Mesothelial cell of epicardium (in vitro differentiated cells): ENCODE measurements around the gene PDZD4. TPM values are rescaled to one million over a fixed set of nuclear protein-coding genes. Genes with fewer than 3 reads are reported as not detected.

Experiments used
- DNase-seq, 2 experiments: peaks; one replicate each; pipeline ENCODE4 v3.0.0; 2021; ENCODE audit warnings: low spot score in 2 of 2; ENCODE audit not compliant: unreplicated experiment in 2 of 2
- H3K27ac Mint-ChIP-seq: 2 replicates; pipeline ENCODE4 v1.8.0; 2021; ENCODE audit warnings: mixed read lengths
- H3K27me3 Mint-ChIP-seq: 2 replicates; pipeline ENCODE4 v1.8.0; 2021; ENCODE audit warnings: low read depth, mixed read lengths
- H3K36me3 Mint-ChIP-seq: 2 replicates; pipeline ENCODE4 v1.8.0; 2021; ENCODE audit warnings: mixed read lengths
- H3K4me1 Mint-ChIP-seq: 2 replicates; pipeline ENCODE4 v1.8.0; 2021; ENCODE audit warnings: mixed read lengths
- H3K4me3 Mint-ChIP-seq: 2 replicates; pipeline ENCODE4 v1.8.0; 2021; ENCODE audit warnings: mild to moderate bottlenecking, moderate library complexity, mixed read lengths
- H3K9me3 Mint-ChIP-seq: 2 replicates; pipeline ENCODE4 v1.8.0; 2021; ENCODE audit warnings: mixed read lengths
- total RNA-seq: library from RNA; stranded (reverse); gene quantifications from 3 replicates; pipeline ENCODE4 v1.2.1, GENCODE V29; 2021
- TF ChIP-seq, protein P1 (sequence below): fragments of 200-600 bp; sonication (generic); IDR thresholded peaks from one replicate; pipeline ENCODE4 v1.5.0; 2021; ENCODE audit warnings: antibody characterized with exemption; ENCODE audit not compliant: unreplicated experiment

Gene PDZD4
- total RNA-seq, 1 donor from 2014 or later = 7.6 TPM

DNA sequence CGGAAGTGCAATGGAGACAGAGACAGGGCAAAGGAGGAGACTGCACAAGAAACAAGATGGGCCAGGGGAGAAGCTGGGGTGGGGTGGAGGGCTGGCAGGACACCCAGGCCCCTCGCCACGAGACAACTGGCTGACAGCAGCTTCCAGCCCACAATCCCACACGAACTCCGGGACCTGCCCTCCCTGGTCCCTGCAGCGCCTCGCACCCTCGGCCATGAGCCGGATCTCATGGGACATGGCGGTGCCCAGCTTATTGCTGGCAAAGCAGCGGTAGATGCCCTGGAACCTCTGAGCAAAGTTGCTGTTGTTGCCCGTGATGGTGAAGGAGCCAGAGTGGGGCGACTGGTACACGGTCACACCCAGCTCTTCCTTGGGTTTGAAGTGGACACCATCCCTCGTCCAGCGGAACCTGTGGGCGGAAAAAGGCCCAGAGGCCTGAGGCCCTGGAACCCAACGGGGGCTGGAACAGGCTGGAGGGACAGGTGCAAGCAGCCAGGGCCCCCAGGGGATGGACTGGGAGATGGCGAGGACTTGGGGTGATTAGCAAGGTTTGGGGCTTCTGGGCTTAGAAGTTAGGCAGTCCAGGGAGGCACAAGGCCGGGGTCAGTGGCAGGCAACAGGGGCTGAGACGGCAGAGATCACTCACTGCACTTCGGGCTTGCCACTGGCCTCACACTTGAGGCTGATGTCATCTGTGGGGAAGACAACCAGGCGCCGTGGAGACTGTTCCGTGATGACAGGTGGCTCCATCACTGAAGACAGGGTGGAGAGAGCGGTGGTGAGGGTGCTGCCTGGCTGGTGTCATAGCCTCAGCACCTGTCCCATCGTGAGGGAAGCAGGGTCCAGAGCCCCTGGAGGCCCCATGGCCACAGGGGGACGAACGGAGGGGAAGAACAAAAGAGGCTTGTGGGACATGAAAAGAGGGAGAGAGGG lies 41.9 kb upstream of the PDZD4 start:
- DNase-seq = no peak
- peaks cover 2% of the 10 kb centered on the region for H3K36me3 Mint-ChIP-seq
- no peak overlapping the region for H3K27ac Mint-ChIP-seq
- H3K4me3 Mint-ChIP-seq = no peak overlapping the region
- H3K4me1 Mint-ChIP-seq = no peaks in the 10 kb centered on the region
- TF ChIP-seq, protein P1, sequence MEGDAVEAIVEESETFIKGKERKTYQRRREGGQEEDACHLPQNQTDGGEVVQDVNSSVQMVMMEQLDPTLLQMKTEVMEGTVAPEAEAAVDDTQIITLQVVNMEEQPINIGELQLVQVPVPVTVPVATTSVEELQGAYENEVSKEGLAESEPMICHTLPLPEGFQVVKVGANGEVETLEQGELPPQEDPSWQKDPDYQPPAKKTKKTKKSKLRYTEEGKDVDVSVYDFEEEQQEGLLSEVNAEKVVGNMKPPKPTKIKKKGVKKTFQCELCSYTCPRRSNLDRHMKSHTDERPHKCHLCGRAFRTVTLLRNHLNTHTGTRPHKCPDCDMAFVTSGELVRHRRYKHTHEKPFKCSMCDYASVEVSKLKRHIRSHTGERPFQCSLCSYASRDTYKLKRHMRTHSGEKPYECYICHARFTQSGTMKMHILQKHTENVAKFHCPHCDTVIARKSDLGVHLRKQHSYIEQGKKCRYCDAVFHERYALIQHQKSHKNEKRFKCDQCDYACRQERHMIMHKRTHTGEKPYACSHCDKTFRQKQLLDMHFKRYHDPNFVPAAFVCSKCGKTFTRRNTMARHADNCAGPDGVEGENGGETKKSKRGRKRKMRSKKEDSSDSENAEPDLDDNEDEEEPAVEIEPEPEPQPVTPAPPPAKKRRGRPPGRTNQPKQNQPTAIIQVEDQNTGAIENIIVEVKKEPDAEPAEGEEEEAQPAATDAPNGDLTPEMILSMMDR = no peak
- H3K9me3 Mint-ChIP-seq = peaks cover 10% of the 10 kb centered on the region
- peaks cover 3% of the 10 kb centered on the region for H3K27me3 Mint-ChIP-seq

DNA sequence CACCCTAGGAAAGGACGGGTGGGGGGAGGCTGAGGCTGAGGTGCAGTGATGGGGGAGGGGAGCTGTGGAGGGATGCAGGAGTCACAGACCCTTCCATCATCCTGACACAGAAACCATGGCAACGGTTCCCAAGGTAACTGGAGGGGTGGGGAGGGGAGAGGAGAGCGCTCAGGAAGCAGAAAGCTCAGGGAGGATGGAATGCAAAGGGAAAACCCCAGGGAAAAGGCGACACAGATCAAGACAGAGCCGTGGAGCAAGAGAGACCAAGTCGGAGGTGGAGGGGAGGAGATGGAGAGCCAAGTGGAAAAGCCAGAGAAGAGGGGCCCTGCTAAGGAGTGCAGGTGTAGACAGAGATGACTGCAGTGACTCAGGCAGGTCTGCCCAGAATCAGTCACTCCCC lies 41.1 kb upstream of the PDZD4 start:
- H3K4me3 Mint-ChIP-seq = no peak overlapping the region
- peaks cover 3% of the 10 kb centered on the region for H3K27me3 Mint-ChIP-seq
- H3K36me3 Mint-ChIP-seq = peaks cover 2% of the 10 kb centered on the region
- H3K27ac Mint-ChIP-seq = no peak overlapping the region
- DNase-seq = no peak
- H3K4me1 Mint-ChIP-seq = no peaks in the 10 kb centered on the region
- peaks cover 10% of the 10 kb centered on the region for H3K9me3 Mint-ChIP-seq
- TF ChIP-seq, protein P1 = no peak

DNA sequence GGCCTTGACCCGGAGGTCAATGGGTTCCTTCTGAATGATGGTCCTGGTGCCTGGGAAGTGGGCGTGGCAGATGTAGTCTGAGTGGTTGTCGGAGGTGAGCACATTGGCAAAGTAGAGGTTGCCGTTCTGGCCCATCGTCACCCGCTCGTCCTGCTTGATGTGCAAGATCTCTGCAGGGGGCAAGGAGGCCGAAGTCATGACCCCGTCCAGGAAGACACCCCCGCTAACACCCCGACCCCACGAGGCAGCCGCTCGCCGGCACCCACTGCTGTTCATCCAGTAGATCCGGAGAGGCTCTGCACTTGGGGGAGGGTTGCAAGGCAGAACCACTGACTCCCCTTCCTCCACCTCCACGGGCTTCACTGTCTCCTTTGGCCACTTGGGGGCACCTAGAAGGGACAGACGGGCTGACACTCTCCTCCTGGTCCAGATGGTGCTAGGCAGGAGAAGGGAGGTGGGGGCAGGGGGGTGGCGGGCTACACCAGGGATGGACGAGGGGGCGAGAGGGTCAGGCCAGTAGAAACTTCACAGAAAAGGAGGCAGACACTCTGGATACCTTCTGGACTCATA lies 40.5 kb upstream of the PDZD4 start:
- Mint-ChIP-seq H3K4me3 (no peak overlapping the region), H3K36me3 (peaks cover 2% of the 10 kb centered on the region), H3K4me1 (no peaks in the 10 kb centered on the region), H3K27ac (no peak overlapping the region), H3K27me3 (peaks cover 3% of the 10 kb centered on the region), H3K9me3 (peaks cover 6% of the 10 kb centered on the region)
- DNase-seq = no peak
- TF ChIP-seq, protein P1 = no peak

DNA sequence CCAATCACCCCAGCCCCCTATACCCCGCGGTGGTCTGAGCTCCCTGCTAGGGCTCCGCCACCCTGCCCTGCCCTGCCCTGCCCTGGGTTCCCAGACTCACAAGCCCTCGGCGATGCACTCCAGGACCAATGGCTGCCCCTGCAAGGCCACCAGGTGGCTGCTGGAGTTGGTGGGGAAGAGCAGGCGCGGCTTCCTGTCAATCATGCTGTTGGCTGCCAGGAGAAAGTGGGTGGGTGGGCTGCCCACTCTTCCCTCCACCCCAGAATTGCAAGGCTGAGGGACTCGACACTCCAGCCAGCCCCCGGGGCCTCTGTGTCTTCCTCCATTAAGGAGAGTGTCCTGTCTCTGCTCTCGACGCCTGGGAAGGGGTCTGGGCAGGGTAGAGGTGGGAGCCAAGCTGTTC lies 39.9 kb upstream of the PDZD4 start:
- Mint-ChIP-seq H3K4me1 (no peaks in the 10 kb centered on the region), H3K4me3 (no peak overlapping the region), H3K9me3 (peaks cover 10% of the 10 kb centered on the region), H3K27ac (no peak overlapping the region), H3K36me3 (peaks cover 2% of the 10 kb centered on the region), H3K27me3 (peaks cover 3% of the 10 kb centered on the region)
- TF ChIP-seq, protein P1 = no peak
- DNase-seq = no peak

DNA sequence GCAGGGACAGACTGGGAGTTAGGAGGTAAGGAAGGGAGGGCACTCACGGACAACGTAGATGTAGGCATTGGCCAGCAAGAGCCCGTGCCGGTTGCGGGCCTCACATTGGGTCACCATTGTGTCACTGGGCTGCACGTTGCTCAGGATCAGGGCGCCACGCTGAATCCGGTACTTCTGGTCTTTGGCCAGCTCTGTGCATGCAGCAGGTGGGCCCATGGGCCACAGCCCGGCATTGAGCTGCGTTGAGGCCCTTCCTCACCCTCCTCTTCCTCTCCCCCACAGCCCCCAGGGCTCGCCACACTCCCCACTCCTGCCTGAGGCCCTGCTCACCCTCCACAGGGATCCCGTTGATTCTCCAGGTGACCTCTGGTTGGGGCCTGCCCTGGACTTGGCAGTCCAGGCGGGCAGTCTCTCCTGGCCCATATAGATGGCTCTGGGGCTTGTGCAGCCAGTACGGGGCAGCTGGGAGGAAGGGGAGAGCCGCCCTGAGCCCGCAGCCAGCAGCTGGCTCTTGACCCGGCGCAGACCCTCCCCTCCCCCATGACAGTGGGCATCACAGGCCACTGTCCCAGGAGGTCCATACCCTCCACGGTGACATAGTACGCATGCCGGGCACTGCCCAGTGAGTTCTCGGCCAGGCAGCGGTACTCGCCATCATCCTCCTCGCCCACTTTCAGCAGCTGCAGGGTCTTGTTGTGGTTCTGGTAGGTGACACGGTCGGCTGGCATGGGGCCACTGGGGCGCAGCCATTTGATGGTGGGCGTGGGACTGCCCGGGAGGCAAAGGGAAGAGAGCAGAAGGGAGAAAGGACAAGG lies 39.3 kb upstream of the PDZD4 start:
- Mint-ChIP-seq H3K27me3 (peaks cover 3% of the 10 kb centered on the region), H3K36me3 (peaks cover under 1% of the 10 kb centered on the region), H3K9me3 (peaks cover 7% of the 10 kb centered on the region), H3K4me1 (no peaks in the 10 kb centered on the region), H3K4me3 (no peak overlapping the region), H3K27ac (no peak overlapping the region)
- no peak for DNase-seq
- TF ChIP-seq, protein P1 = no peak
